ENCODE results near the gene PAX9. TPM values are rescaled to one million over a fixed set of nuclear protein-coding genes. Genes with fewer than 3 reads are reported as not detected.

PAX9 gene
- total and polyA plus RNA-seq, 11 donors: not detected

DNA sequence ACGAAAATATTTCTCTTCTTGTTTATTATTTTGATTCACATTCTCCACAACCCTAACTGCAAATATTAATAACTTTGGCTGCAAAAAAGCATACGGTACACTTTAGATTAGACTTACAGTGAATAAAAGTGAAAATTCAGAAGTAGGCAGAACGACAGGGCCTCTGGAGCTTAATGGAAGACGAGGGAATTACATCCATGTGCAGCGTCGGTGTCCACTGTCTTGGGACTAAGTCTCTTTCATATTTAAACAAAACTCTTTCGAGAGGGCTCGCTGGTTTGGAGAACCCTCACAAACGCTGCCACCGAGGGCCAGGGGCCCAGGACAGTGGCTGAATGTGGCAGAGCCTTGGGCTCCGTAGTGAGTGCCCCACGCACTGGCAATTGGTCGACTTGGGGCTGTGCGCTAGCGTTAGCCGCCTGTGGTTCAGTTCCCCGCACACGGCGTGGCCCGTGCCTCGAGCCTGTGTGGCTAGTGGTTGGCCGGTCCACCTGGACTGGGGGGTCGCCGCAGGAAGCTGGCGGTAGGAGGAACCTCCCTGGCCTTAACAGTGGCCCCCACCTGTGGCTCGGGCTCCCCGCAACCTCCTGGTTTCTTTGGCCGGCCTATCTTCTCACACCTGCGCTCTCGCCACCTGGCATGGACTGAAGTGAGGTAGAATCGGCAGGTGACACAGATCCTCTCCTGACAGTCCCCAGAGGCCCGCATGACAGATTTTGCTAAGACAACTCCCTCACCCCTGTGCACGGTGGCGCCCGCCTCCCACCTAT, 739 bp upstream of the PAX9 start:
- DNase-seq: no peak
- peaks cover 0 to 69% (median 43%) of the 10 kb centered on the region in 12 donors for H3K4me1 ChIP-seq
- H3K27ac ChIP-seq: no peak overlapping the region
- intact Hi-C loops (cut with DNase I): loop anchor here in 2 of 10 donors (10.0 kb wide), 1 partner anchor 934 kb away; the partner anchor contains the start of genes FOXA1 (in 2 of the 2) and TTC6 (in 2 of the 2)
- 4 to 9% (median 7%) methylated on average over 35 of the region's 35 CpGs for WGBS, 4 donors
- H3K27me3 ChIP-seq: peaks cover 86 to 100% (median 99%) of the 10 kb centered on the region in 9 donors
- peak overlapping the region in 4 of 12 donors; percentile 26 to 38 (median 36) for H3K4me3 ChIP-seq
- no peak for ATAC-seq
- no peaks in the 10 kb centered on the region for H3K9me3 ChIP-seq
- H3K36me3 ChIP-seq: no peaks in the 10 kb centered on the region
- no peak for TF ChIP-seq POLR2A (IDR thresholded peaks at IDR 0.05)
- TF ChIP-seq, protein P1, sequence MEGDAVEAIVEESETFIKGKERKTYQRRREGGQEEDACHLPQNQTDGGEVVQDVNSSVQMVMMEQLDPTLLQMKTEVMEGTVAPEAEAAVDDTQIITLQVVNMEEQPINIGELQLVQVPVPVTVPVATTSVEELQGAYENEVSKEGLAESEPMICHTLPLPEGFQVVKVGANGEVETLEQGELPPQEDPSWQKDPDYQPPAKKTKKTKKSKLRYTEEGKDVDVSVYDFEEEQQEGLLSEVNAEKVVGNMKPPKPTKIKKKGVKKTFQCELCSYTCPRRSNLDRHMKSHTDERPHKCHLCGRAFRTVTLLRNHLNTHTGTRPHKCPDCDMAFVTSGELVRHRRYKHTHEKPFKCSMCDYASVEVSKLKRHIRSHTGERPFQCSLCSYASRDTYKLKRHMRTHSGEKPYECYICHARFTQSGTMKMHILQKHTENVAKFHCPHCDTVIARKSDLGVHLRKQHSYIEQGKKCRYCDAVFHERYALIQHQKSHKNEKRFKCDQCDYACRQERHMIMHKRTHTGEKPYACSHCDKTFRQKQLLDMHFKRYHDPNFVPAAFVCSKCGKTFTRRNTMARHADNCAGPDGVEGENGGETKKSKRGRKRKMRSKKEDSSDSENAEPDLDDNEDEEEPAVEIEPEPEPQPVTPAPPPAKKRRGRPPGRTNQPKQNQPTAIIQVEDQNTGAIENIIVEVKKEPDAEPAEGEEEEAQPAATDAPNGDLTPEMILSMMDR (IDR thresholded peaks at IDR 0.05): no peak

DNA sequence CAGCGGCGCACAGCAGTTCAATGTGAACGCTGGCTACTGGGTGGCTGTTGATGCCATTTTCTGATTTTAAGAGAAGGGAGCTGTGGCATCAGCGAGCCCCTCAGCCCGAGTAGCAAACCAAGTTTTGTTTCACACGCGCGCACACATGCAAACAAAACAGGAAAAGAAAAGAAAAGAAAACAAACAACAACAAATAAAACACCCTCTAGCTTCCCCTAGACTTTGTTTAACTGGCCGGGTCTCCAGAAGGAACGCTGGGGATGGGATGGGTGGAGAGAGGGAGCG, 540 bp downstream of the PAX9 start:
- Histone ChIP-seq H3K27me3 (peaks cover 86 to 100% (median 99%) of the 10 kb centered on the region in 9 donors), H3K36me3 (no peaks in the 10 kb centered on the region), H3K4me3 (peak overlapping the region in 9 of 12 donors; percentile 7 to 38 (median 26)), H3K4me1 (peaks cover 0 to 67% (median 37%) of the 10 kb centered on the region in 12 donors), H3K27ac (no peak overlapping the region), H3K9me3 (no peaks in the 10 kb centered on the region)
- DNase-seq (no peak), ATAC-seq (no peak)
- no peak for TF ChIP-seq POLR2A (IDR thresholded peaks at IDR 0.05)
- TF ChIP-seq, protein P1 (IDR thresholded peaks at IDR 0.05): no peak
- intact Hi-C loops (cut with DNase I): loop anchor here in 2 of 10 donors (10.0 kb wide), 1 partner anchor 933 kb away; the partner anchor contains the start of genes FOXA1 (in 2 of the 2) and TTC6 (in 2 of the 2)
- WGBS, 4 donors: 1 to 4% (median 3%) methylated on average over 11 of the region's 11 CpGs

DNA sequence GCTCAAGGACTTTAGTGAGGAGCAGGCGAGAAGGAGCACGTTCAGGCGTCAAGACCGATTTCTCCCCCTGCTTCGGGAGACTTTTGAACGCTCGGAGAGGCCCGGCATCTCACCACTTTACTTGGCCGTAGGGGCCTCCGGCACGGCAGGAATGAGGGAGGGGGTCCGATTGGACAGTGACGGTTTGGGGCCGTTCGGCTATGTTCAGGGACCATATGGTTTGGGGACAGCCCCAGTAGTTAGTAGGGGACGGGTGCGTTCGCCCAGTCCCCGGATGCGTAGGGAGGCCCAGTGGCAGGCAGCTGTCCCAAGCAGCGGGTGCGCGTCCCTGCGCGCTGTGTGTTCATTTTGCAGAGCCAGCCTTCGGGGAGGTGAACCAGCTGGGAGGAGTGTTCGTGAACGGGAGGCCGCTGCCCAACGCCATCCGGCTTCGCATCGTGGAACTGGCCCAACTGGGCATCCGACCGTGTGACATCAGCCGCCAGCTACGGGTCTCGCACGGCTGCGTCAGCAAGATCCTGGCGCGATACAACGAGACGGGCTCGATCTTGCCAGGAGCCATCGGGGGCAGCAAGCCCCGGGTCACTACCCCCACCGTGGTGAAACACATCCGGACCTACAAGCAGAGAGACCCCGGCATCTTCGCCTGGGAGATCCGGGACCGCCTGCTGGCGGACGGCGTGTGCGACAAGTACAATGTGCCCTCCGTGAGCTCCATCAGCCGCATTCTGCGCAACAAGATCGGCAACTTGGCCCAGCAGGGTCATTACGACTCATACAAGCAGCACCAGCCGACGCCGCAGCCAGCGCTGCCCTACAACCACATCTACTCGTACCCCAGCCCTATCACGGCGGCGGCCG, 1.1 kb downstream of the PAX9 start:
- DNase-seq (no peak), ATAC-seq (peak in 1 of 4 donors; percentile 16)
- no peaks in the 10 kb centered on the region for H3K36me3 ChIP-seq
- no peaks in the 10 kb centered on the region for H3K9me3 ChIP-seq
- H3K4me3 ChIP-seq: peak overlapping the region in 8 of 12 donors; percentile 9 to 38 (median 27)
- no peak overlapping the region for H3K27ac ChIP-seq
- peaks cover 0 to 61% (median 31%) of the 10 kb centered on the region in 12 donors for H3K4me1 ChIP-seq
- H3K27me3 ChIP-seq: peaks cover 81 to 100% (median 99%) of the 10 kb centered on the region in 9 donors
- TF ChIP-seq, protein P1 (IDR thresholded peaks at IDR 0.05): no peak
- TF ChIP-seq POLR2A (IDR thresholded peaks at IDR 0.05): no peak
- WGBS, 4 donors: 1 to 4% (median 3%) methylated on average over 12 to 71 of the region's 71 CpGs
- intact Hi-C loops (cut with DNase I): loop anchor here in 2 of 10 donors (10.0 kb wide), 1 partner anchor 932 kb away; the partner anchor contains the start of genes FOXA1 (in 2 of the 2) and TTC6 (in 2 of the 2)

All from heart left ventricle (tissue), 16 donors.